Activated CD8-positive, alpha-beta memory T cell treated with anti-CD3 and anti-CD28 coated beads, Interleukin-2, amount 50 U/mL, for 4 hours (primary cell): Measurements from ENCODE around the gene EID2.
A peak's percentile ranks its signal among the peaks of the same experiment; 100 is the strongest.

ENCODE experiments used
- DNase-seq: peaks from one replicate; pipeline ENCODE4 v3.0.0-alpha.2; 2020

Gene EID2

GRCh38 chr19:39533003-39533512 lies 6.9 kb downstream of the EID2 start:
- no peak for DNase-seq

GRCh38 chr19:39532233-39533002 lies 7.5 kb downstream of the EID2 start, which contains the start of gene EID2B:
Gene EID2B, minus strand, starts transcription at chr19:39532852. Its CDS starts 50 bp downstream, at chr19:39532802.
- DNase-seq: peak; percentile 93

GRCh38 chr19:39531834-39532232 lies 8.1 kb downstream of the EID2 start:
- no peak for DNase-seq

- no peak for DNase-seq
Measured at GRCh38 chr19:39525205-39525604, 14.8 kb downstream of the EID2 start.

GRCh38 chr19:39524495-39524894 lies 15.5 kb downstream of the EID2 start:
- DNase-seq: no peak

- DNase-seq: no peak
Measured at GRCh38 chr19:39520541-39521484, 19.1 kb downstream of the EID2 start.

- no peak for DNase-seq
Measured at GRCh38 chr19:39518975-39519374, 21.0 kb downstream of the EID2 start.

- no peak for DNase-seq
Measured at GRCh38 chr19:39518458-39518857, 21.5 kb downstream of the EID2 start.

GRCh38 chr19:39517432-39517831 lies 22.5 kb downstream of the EID2 start:
- DNase-seq: no peak

GRCh38 chr19:39516270-39516669 lies 23.7 kb downstream of the EID2 start:
- no peak for DNase-seq

- DNase-seq: peak; percentile 34
Measured at GRCh38 chr19:39515551-39516191, 24.3 kb downstream of the EID2 start.

GRCh38 chr19:39514840-39515550 lies 25.0 kb downstream of the EID2 start, which contains the start of gene SELENOV:
Gene SELENOV, plus strand, starts transcription at chr19:39515139. Its CDS starts 74 bp downstream, at chr19:39515213.
- peak; percentile 40 for DNase-seq

- DNase-seq: no peak
Measured at GRCh38 chr19:39512988-39513387, 27.0 kb downstream of the EID2 start.

GRCh38 chr19:39509233-39509632 lies 30.7 kb downstream of the EID2 start:
- DNase-seq: no peak

- DNase-seq: no peak
Measured at GRCh38 chr19:39508629-39509028, 31.3 kb downstream of the EID2 start.

GRCh38 chr19:39507715-39508364 lies 32.1 kb downstream of the EID2 start:
- no peak for DNase-seq

- DNase-seq: peak; percentile 48
Measured at GRCh38 chr19:39506944-39507714, 32.8 kb downstream of the EID2 start.

GRCh38 chr19:39506598-39506943 lies 33.4 kb downstream of the EID2 start:
- no peak for DNase-seq

- peak; percentile 74 for DNase-seq
Measured at GRCh38 chr19:39502640-39503417, 37.1 kb downstream of the EID2 start.

GRCh38 chr19:39501340-39501739 lies 38.6 kb downstream of the EID2 start:
- DNase-seq: no peak
